ENCODE data around the gene ADGRV1. TPM values are rescaled to one million over a fixed set of nuclear protein-coding genes. Genes with fewer than 3 reads are reported as not detected.

ADGRV1 gene
- total and polyA plus RNA-seq, 9 of the 15 experiments (the other 6 are each of a cell fraction or from before 2014, with no cell fraction given): 21.7 to 156 (median 58.2) TPM

DNA sequence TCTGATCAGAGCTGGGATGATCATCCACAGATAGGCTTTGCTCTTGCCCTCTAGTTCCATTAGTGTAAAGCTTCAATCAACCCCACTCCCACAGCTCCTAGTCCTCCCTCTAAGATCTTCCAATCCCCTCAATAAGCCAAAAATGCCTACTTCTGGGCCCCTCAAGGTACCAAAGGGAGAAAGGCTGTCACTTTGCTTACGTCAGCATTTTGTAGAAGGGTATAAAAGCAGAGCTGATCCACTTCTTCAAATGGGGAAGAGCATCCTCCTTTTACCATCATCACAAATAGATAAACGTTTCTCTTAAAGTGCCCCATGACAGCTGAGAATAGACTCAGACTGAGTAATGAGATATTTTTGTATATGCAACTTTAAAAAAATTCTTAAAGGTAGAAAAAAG is 13.1 kb upstream of the ADGRV1 start:
- Histone ChIP-seq H3K79me2 (ENCODE audit: control insufficient read depth, insufficient read depth, low read length) (no peaks in the 10 kb centered on the region), H3K36me3 (ENCODE audit: control insufficient read depth, insufficient read depth, low read length) (no peaks in the 10 kb centered on the region), H3K9ac (ENCODE audit: insufficient read depth in 1 of 2, low read depth in 2 of 2, low read length in 2 of 2) (no peak overlapping the region), H3K4me3 (no peak overlapping the region), H3K9me1 (ENCODE audit: control insufficient read depth, insufficient read depth, low read length) (no peaks in the 10 kb centered on the region), H2AFZ (ENCODE audit: low read depth, low read length) (peak overlapping the region; percentile 7; the same call in 1 of the 2 replicates), H3K9me3 (replicated peaks; ENCODE audit: control insufficient read depth, insufficient read depth, low read depth, low read length) (no peaks in the 10 kb centered on the region), H4K20me1 (replicated peaks; ENCODE audit: control insufficient read depth, insufficient read depth, low read length) (no peaks in the 10 kb centered on the region), H3K4me1 (replicated peaks in 1 of 2; ENCODE audit: control insufficient read depth in 2 of 2, insufficient read depth in 2 of 2, low read length in 2 of 2) (peaks cover 3 to 11% of the 10 kb centered on the region in 2 experiments; a peak in 4 of 5 replicates), H3K27ac (ENCODE audit: extremely low read depth, low read depth, low read length) (no peak overlapping the region), H3K4me2 (ENCODE audit: insufficient read depth, low read length) (no peak overlapping the region), H3K27me3 (ENCODE audit: control insufficient read depth in 2 of 2, insufficient read depth in 2 of 2, low read length in 2 of 2) (no peaks in the 10 kb centered on the region)
- in situ Hi-C loops (cut with MboI): no loop called here
- FAIRE-seq: no peak
- intact Hi-C loops (cut with micrococcal nuclease): no loop called here
- CTCF ChIA-PET (ENCODE audit: low intra/inter-chr PET ratio): no interaction called here
- ATAC-seq: no peak
- POLR2A ChIA-PET: interaction anchor here (0.6 kb wide), 1 partner anchor 85 kb away, joined by 3 read pairs; no protein-coding TSS in a partner anchor
- BruUV-seq (replicated peaks): no TSS peak
- TF ChIP-seq KAT2B (IDR thresholded peaks at IDR 0.05; ENCODE audit: low read depth, low read length) (no peak), MAFF (IDR thresholded peaks at IDR 0.05; ENCODE audit: low read length) (peak; percentile 93), DNMT1 (IDR thresholded peaks at IDR 0.05) (no peak), ZNF316 (IDR thresholded peaks at IDR 0.05) (peak; percentile 92), C11orf30 (IDR thresholded peaks at IDR 0.05; ENCODE audit: low read depth) (peak; percentile 86), POLR2A (conservative IDR thresholded peaks at IDR 0.05) (no peak), MAFG (tag; conservative IDR thresholded peaks at IDR 0.05) (peak; percentile 86), MYBL2 (IDR thresholded peaks at IDR 0.05; ENCODE audit: low read depth) (no peak), MYBL2 (CRISPR knock-in tag; IDR thresholded peaks at IDR 0.05; ENCODE audit: borderline replicate concordance) (no peak), KHSRP (IDR thresholded peaks at IDR 0.05) (no peak), BDP1 (IDR thresholded peaks at IDR 0.05; ENCODE audit: insufficient read depth, insufficient read length) (no peak), MAFK (IDR thresholded peaks at IDR 0.05; ENCODE audit: low read length) (peak; percentile 98), TFAM (CRISPR knock-in tag; conservative IDR thresholded peaks at IDR 0.05) (no peak), MCM3 (IDR thresholded peaks at IDR 0.05) (no peak)
- TF ChIP-seq, protein P1, sequence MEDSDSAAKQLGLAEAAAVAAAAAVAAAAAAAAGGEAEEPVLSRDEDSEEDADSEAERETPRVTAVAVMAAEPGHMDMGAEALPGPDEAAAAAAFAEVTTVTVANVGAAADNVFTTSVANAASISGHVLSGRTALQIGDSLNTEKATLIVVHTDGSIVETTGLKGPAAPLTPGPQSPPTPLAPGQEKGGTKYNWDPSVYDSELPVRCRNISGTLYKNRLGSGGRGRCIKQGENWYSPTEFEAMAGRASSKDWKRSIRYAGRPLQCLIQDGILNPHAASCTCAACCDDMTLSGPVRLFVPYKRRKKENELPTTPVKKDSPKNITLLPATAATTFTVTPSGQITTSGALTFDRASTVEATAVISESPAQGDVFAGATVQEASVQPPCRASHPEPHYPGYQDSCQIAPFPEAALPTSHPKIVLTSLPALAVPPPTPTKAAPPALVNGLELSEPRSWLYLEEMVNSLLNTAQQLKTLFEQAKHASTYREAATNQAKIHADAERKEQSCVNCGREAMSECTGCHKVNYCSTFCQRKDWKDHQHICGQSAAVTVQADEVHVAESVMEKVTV (CRISPR knock-in tag; IDR thresholded peaks at IDR 0.05): no peak
- TF ChIP-seq, protein P2, sequence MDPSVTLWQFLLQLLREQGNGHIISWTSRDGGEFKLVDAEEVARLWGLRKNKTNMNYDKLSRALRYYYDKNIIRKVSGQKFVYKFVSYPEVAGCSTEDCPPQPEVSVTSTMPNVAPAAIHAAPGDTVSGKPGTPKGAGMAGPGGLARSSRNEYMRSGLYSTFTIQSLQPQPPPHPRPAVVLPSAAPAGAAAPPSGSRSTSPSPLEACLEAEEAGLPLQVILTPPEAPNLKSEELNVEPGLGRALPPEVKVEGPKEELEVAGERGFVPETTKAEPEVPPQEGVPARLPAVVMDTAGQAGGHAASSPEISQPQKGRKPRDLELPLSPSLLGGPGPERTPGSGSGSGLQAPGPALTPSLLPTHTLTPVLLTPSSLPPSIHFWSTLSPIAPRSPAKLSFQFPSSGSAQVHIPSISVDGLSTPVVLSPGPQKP (CRISPR knock-in tag; IDR thresholded peaks at IDR 0.05): no peak
- TF ChIP-seq, protein P3, sequence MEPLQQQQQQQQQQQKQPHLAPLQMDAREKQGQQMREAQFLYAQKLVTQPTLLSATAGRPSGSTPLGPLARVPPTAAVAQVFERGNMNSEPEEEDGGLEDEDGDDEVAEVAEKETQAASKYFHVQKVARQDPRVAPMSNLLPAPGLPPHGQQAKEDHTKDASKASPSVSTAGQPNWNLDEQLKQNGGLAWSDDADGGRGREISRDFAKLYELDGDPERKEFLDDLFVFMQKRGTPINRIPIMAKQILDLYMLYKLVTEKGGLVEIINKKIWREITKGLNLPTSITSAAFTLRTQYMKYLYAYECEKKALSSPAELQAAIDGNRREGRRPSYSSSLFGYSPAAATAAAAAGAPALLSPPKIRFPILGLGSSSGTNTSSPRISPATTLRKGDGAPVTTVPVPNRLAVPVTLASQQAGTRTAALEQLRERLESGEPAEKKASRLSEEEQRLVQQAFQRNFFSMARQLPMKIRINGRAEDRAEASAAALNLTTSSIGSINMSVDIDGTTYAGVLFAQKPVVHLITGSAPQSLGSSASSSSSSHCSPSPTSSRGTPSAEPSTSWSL (CRISPR knock-in tag; IDR thresholded peaks at IDR 0.05; ENCODE audit: borderline replicate concordance): no peak
- no peak for DNase-seq (ENCODE audit: extremely low read depth in 1 of 4, low spot score in 3 of 4)
- WGBS (ENCODE audit: insufficient coverage, low coverage, missing lambda C conversion rate): 45% methylated on average over 2 of the region's 2 CpGs

Measured in K562 (cell line).